ENCODE data around the gene TBXA2R. TPM values are rescaled to one million over a fixed set of nuclear protein-coding genes. Genes with fewer than 3 reads are reported as not detected.

Gene TBXA2R
- total RNA-seq, 3 donors from 2014 or later: 0.32 to 0.44 (median 0.33) TPM

DNA sequence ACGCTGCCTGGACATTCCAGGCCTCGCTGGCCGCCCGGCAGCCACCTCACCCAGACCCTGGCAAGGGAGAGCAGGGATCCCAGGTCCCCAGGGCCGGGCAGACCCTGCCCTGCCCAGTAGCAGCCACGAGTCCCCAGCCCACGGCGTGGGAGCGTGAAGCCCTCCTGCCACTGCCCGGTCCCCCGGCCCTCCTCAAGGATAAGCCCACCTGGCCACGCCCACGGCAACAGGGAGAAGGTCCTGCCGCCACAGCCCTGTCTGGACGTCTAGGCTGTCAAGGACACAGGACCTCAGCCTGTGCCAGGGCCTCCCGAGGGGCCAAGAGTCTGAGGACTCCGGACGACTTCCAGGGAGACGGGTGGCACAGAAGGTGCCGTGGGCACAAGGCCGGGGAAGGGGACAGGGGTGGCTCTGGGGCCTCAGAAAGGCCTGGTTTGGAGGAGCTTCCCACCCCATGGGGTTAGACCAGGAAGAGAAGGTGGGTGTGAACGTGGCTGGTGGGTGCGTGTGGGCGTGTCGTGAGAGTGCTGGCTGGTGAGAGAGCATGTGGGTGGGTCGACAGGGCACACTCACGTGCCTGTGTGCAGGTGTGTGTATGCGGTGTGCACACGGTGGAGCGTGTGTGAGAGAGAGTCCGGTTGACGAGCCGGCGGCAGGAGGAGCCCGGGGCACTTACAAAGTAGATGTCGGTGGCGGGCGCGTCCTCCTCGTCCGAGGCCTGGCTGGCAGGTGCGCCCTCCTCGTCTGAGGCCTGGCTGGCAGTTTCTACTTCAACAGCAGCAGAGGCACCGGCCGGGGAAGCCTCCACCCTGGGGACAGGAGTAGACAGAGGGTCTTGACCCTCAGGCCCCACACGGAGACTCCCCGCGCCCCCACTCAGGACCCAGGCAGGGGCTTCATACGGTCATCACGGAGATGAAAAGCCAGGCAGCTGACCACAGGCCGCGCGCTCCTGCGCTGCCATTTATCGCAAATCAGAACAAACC lies 31.8 kb upstream of the TBXA2R start:
- intact Hi-C loops (cut with DNase I; ENCODE audit: low total_unique reads): no loop called here
- no peak for TF ChIP-seq POLR2AphosphoS5 (IDR thresholded peaks at IDR 0.05)
- no peak for TF ChIP-seq POLR2A (IDR thresholded peaks at IDR 0.05)
- TF ChIP-seq, protein P1, sequence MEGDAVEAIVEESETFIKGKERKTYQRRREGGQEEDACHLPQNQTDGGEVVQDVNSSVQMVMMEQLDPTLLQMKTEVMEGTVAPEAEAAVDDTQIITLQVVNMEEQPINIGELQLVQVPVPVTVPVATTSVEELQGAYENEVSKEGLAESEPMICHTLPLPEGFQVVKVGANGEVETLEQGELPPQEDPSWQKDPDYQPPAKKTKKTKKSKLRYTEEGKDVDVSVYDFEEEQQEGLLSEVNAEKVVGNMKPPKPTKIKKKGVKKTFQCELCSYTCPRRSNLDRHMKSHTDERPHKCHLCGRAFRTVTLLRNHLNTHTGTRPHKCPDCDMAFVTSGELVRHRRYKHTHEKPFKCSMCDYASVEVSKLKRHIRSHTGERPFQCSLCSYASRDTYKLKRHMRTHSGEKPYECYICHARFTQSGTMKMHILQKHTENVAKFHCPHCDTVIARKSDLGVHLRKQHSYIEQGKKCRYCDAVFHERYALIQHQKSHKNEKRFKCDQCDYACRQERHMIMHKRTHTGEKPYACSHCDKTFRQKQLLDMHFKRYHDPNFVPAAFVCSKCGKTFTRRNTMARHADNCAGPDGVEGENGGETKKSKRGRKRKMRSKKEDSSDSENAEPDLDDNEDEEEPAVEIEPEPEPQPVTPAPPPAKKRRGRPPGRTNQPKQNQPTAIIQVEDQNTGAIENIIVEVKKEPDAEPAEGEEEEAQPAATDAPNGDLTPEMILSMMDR (IDR thresholded peaks at IDR 0.05): no peak
- no peak overlapping the region for H3K27ac ChIP-seq
- no peaks in the 10 kb centered on the region for H3K9me3 ChIP-seq
- H3K4me3 ChIP-seq: no peak overlapping the region
- DNase-seq (ENCODE audit: low spot score in 2 of 2): no peak
- no peaks in the 10 kb centered on the region for H3K4me1 ChIP-seq
- H3K36me3 ChIP-seq: no peaks in the 10 kb centered on the region
- H3K27me3 ChIP-seq: no peaks in the 10 kb centered on the region

DNA sequence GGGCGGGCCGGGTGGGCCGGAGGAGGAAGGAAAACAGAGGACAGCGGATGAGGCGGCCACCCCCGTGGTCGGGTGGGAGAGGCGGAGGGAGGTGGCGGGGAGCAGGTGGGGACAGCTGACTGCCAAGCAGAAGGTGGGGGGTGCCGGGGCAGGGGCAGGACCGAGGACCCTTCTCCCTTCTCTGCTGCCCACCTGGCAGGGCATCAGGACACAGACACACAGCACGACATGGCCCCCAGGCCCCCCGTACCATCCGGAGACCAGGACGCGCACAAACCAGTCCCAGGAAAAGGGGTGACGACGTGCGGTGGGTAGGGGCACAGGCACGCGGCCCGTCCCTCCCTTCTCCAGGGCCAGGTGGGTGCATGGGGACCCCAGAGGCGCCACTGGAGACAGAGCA lies 30.9 kb upstream of the TBXA2R start:
- intact Hi-C loops (cut with DNase I; ENCODE audit: low total_unique reads): no loop called here
- no peak overlapping the region for H3K27ac ChIP-seq

DNA sequence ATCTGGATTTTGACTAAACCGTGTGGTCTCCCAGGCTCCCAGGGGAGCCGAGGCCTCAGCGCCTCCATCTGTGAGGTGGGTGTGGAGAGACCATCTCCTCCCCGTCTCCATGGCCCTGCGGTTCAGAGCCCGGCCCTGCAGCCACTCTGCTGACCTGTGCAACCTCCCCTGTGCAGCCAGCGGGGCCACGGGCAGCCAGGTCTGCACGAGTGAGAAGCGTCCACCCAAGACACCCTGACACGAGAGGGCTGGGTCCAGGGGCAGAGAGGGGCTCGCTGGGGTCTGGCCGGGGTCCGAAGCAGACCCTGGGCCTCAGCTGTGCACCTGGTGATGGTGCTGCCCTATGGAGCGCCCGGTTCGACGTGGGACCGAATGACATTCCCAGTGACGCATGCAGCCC lies 30.3 kb upstream of the TBXA2R start:
- no peaks in the 10 kb centered on the region for H3K9me3 ChIP-seq
- no peak overlapping the region for H3K4me3 ChIP-seq
- H3K27ac ChIP-seq: no peak overlapping the region
- intact Hi-C loops (cut with DNase I; ENCODE audit: low total_unique reads): no loop called here
- TF ChIP-seq, protein P1 (IDR thresholded peaks at IDR 0.05): no peak
- TF ChIP-seq POLR2AphosphoS5 (IDR thresholded peaks at IDR 0.05): no peak
- no peak for TF ChIP-seq POLR2A (IDR thresholded peaks at IDR 0.05)
- no peak for DNase-seq (ENCODE audit: low spot score in 2 of 2)
- no peaks in the 10 kb centered on the region for H3K27me3 ChIP-seq
- H3K4me1 ChIP-seq: no peaks in the 10 kb centered on the region
- no peaks in the 10 kb centered on the region for H3K36me3 ChIP-seq

More for the DNA sequence above, 30.9 kb upstream of the TBXA2R start:
- no peak overlapping the region for H3K4me3 ChIP-seq
- DNase-seq (ENCODE audit: low spot score in 2 of 2): no peak
- no peaks in the 10 kb centered on the region for H3K9me3 ChIP-seq
- H3K36me3 ChIP-seq: no peaks in the 10 kb centered on the region
- TF ChIP-seq POLR2A (IDR thresholded peaks at IDR 0.05) (no peak), POLR2AphosphoS5 (IDR thresholded peaks at IDR 0.05) (no peak)
- TF ChIP-seq, protein P1 (IDR thresholded peaks at IDR 0.05): no peak
- no peaks in the 10 kb centered on the region for H3K27me3 ChIP-seq
- H3K4me1 ChIP-seq: no peaks in the 10 kb centered on the region

DNA sequence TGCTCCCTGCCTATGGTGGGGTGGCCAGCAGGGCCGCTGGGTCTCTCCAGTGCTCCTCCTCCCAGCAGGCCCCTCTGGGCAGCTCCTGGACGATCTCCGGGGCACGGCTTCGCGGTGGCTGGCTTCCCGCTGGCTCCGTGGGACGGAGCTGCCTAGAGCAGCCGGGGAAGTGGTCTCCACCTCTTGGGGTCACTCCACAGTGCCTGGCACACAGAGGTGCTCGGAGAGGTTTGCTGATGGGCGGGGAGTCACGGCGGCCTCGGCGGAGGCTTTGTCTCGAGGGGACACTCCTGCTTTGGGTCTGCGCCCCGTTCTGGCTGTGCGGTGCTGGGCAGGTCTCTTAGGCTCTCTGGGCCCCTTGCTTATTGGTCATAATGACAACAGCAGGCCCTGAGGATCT lies 29.8 kb upstream of the TBXA2R start:
- DNase-seq (ENCODE audit: low spot score in 2 of 2): no peak
- intact Hi-C loops (cut with DNase I; ENCODE audit: low total_unique reads): no loop called here
- Histone ChIP-seq H3K9me3 (no peaks in the 10 kb centered on the region), H3K4me1 (no peaks in the 10 kb centered on the region), H3K4me3 (no peak overlapping the region), H3K27ac (no peak overlapping the region), H3K36me3 (no peaks in the 10 kb centered on the region), H3K27me3 (no peaks in the 10 kb centered on the region)
- TF ChIP-seq POLR2A (IDR thresholded peaks at IDR 0.05): no peak
- TF ChIP-seq POLR2AphosphoS5 (IDR thresholded peaks at IDR 0.05): no peak
- TF ChIP-seq, protein P1 (IDR thresholded peaks at IDR 0.05): no peak

DNA sequence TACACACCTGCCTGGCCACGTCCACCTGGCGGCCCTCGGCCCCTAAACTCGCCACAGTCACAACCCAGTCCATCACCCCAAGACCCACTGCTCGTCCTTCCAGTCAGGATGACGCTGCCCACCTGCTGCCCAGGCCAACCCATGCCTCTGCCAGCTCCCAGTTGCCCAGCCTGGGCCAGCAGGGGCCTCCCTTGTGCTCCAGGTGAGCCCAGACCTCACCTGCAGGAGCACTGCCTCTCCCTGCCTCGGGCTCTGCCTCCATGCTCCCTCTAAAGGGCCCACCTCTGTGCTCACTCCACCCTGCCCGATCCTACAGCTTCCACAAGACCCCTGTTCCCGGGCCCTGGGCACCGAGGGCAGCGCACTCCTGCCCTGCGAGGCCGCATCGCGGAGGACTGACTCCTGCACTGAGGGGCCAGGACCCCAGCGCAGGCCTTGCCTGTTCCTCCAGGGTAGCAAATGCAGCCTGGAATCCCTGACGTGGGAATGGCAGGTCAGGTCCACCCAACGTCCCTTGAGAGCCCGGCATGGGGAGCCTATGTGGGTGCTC lies 27.9 kb upstream of the TBXA2R start:
- TF ChIP-seq POLR2A (IDR thresholded peaks at IDR 0.05) (no peak), POLR2AphosphoS5 (IDR thresholded peaks at IDR 0.05) (no peak)
- TF ChIP-seq, protein P1 (IDR thresholded peaks at IDR 0.05): no peak
- intact Hi-C loops (cut with DNase I; ENCODE audit: low total_unique reads): no loop called here
- no peak for DNase-seq (ENCODE audit: low spot score in 2 of 2)
- H3K36me3 ChIP-seq: no peaks in the 10 kb centered on the region
- no peaks in the 10 kb centered on the region for H3K9me3 ChIP-seq
- no peak overlapping the region for H3K4me3 ChIP-seq
- no peaks in the 10 kb centered on the region for H3K4me1 ChIP-seq
- H3K27me3 ChIP-seq: no peaks in the 10 kb centered on the region
- no peak overlapping the region for H3K27ac ChIP-seq

Data from breast epithelium (tissue), 4 donors.